ENCODE measurements around the gene RAI14.

Gene RAI14

GRCh38 chr5:34831303-34831702 lies 175.2 kb downstream of the RAI14 start:
- no peak for DNase-seq

GRCh38 chr5:34832568-34832967 lies 176.4 kb downstream of the RAI14 start:
- DNase-seq = no peak

GRCh38 chr5:34833090-34833489 lies 177.0 kb downstream of the RAI14 start:
- DNase-seq = no peak

- no peak for DNase-seq
Measured at GRCh38 chr5:34833976-34834793, 178.1 kb downstream of the RAI14 start.

- DNase-seq = no peak
Measured at GRCh38 chr5:34834794-34835089, 178.6 kb downstream of the RAI14 start.

- DNase-seq = no peak
Measured at GRCh38 chr5:34835664-34836063, 179.5 kb downstream of the RAI14 start.

GRCh38 chr5:34838785-34839714 lies 182.9 kb downstream of the RAI14 start, which contains the start of gene TTC23L:
TSS of gene TTC23L (plus strand) at chr5:34839164. CDS start at chr5:34840672, 1,508 bp downstream.
- DNase-seq = no peak

GRCh38 chr5:34841816-34842215 lies 185.7 kb downstream of the RAI14 start:
- DNase-seq = no peak

- DNase-seq = no peak
Measured at GRCh38 chr5:34842554-34842953, 186.4 kb downstream of the RAI14 start.

- no peak for DNase-seq
Measured at GRCh38 chr5:34843497-34843896, 187.4 kb downstream of the RAI14 start.

- DNase-seq = no peak
Measured at GRCh38 chr5:34844106-34844505, 188.0 kb downstream of the RAI14 start.

GRCh38 chr5:34844999-34845398 lies 188.9 kb downstream of the RAI14 start:
- DNase-seq = no peak

- DNase-seq = no peak
Measured at GRCh38 chr5:34847056-34847455, 190.9 kb downstream of the RAI14 start.

- no peak for DNase-seq
Measured at GRCh38 chr5:34847552-34847951, 191.4 kb downstream of the RAI14 start.

GRCh38 chr5:34848230-34848629 lies 192.1 kb downstream of the RAI14 start:
- no peak for DNase-seq

GRCh38 chr5:34849253-34849652 lies 193.1 kb downstream of the RAI14 start:
- DNase-seq = no peak

- no peak for DNase-seq
Measured at GRCh38 chr5:34854459-34855174, 198.5 kb downstream of the RAI14 start.

GRCh38 chr5:34857161-34857560 lies 201.0 kb downstream of the RAI14 start:
- no peak for DNase-seq

- no peak for DNase-seq
Measured at GRCh38 chr5:34857894-34858293, 201.8 kb downstream of the RAI14 start.

- DNase-seq = no peak
Measured at GRCh38 chr5:34858790-34859189, 202.7 kb downstream of the RAI14 start.

- DNase-seq = no peak
Measured at GRCh38 chr5:34859253-34859652, 203.1 kb downstream of the RAI14 start.

- no peak for DNase-seq
Measured at GRCh38 chr5:34863946-34864345, 207.8 kb downstream of the RAI14 start.

- DNase-seq = no peak
Measured at GRCh38 chr5:34865091-34865490, 209.0 kb downstream of the RAI14 start.

Measured in GF-D8 (cell line).